Activated T-helper 17 cell treated with anti-CD3 and anti-CD28 coated beads, Interleukin-2, amount 50 U/mL, for 72 hours (primary cell): ENCODE data around the gene LAPTM5. TPM values are rescaled to one million over a fixed set of nuclear protein-coding genes. Genes with fewer than 3 reads are reported as not detected.

ENCODE experiments used
- ATAC-seq: fragments of 150-1000 bp; cut with Tn5 transposase; replicated peaks from 2 replicates; pipeline ENCODE4 v1.10.0; 2021; ENCODE audit warnings: mild to moderate bottlenecking, moderate library complexity
- H3K27ac Mint-ChIP-seq: one replicate; pipeline ENCODE4 v1.8.0; 2022; ENCODE audit warnings: mixed read lengths
- H3K27me3 Mint-ChIP-seq: one replicate; pipeline ENCODE4 v1.8.0; 2022; ENCODE audit warnings: mixed read lengths
- H3K36me3 Mint-ChIP-seq: one replicate; pipeline ENCODE4 v1.8.0; 2022; ENCODE audit warnings: low read depth, mild to moderate bottlenecking, mixed read lengths
- H3K4me1 Mint-ChIP-seq: one replicate; pipeline ENCODE4 v1.8.0; 2022; ENCODE audit warnings: mixed read lengths
- H3K4me3 Mint-ChIP-seq: one replicate; pipeline ENCODE4 v1.8.0; 2022; ENCODE audit warnings: mild to moderate bottlenecking, mixed read lengths
- H3K9me3 Mint-ChIP-seq: one replicate; pipeline ENCODE4 v1.8.0; 2022; ENCODE audit warnings: mixed read lengths
- total RNA-seq, 2 donors: library from RNA; stranded (reverse); gene quantifications; one replicate each; pipeline ENCODE4 v1.2.3, GENCODE V29; 2022

Gene LAPTM5
- total RNA-seq, 2 donors from 2014 or later, result 316 to 333 TPM

- Mint-ChIP-seq H3K36me3 (peaks cover 5% of the 10 kb centered on the region), H3K9me3 (no peaks in the 10 kb centered on the region), H3K4me3 (no peak overlapping the region), H3K27me3 (no peaks in the 10 kb centered on the region), H3K4me1 (peaks cover 10% of the 10 kb centered on the region), H3K27ac (no peak overlapping the region)
- no peak for ATAC-seq
Measured at GRCh38 chr1:30721812-30722537, 35.6 kb downstream of the LAPTM5 start.

GRCh38 chr1:30721341-30721793, 36.2 kb downstream of the LAPTM5 start:
- H3K9me3 Mint-ChIP-seq, result no peaks in the 10 kb centered on the region
- no peak for ATAC-seq
- H3K4me3 Mint-ChIP-seq, result no peak overlapping the region
- H3K36me3 Mint-ChIP-seq, result peaks cover 5% of the 10 kb centered on the region
- no peak overlapping the region for H3K27ac Mint-ChIP-seq
- H3K4me1 Mint-ChIP-seq, result peaks cover 10% of the 10 kb centered on the region
- no peaks in the 10 kb centered on the region for H3K27me3 Mint-ChIP-seq

- H3K4me1 Mint-ChIP-seq, result peaks cover 10% of the 10 kb centered on the region
- peak overlapping the region; percentile 86 for H3K4me3 Mint-ChIP-seq
- no peak overlapping the region for H3K27ac Mint-ChIP-seq
- no peaks in the 10 kb centered on the region for H3K9me3 Mint-ChIP-seq
- H3K27me3 Mint-ChIP-seq, result no peaks in the 10 kb centered on the region
- H3K36me3 Mint-ChIP-seq, result peaks cover 5% of the 10 kb centered on the region
- no peak for ATAC-seq
Measured at GRCh38 chr1:30720271-30721223, 37.0 kb downstream of the LAPTM5 start.

- peaks cover 5% of the 10 kb centered on the region for H3K36me3 Mint-ChIP-seq
Measured at GRCh38 chr1:30719406-30720270, 37.9 kb downstream of the LAPTM5 start.

GRCh38 chr1:30718636-30719405, 38.8 kb downstream of the LAPTM5 start:
- peak overlapping the region; percentile 86 for H3K4me3 Mint-ChIP-seq
- H3K27ac Mint-ChIP-seq, result peak overlapping the region; percentile 74
- H3K9me3 Mint-ChIP-seq, result no peaks in the 10 kb centered on the region
- peak; percentile 75 for ATAC-seq
- H3K4me1 Mint-ChIP-seq, result peaks cover 6% of the 10 kb centered on the region
- peaks cover 1% of the 10 kb centered on the region for H3K36me3 Mint-ChIP-seq
- no peaks in the 10 kb centered on the region for H3K27me3 Mint-ChIP-seq

More at GRCh38 chr1:30719406-30720270, 37.9 kb downstream of the LAPTM5 start:
- Mint-ChIP-seq H3K27ac (peak overlapping the region; percentile 74), H3K4me1 (peaks cover 10% of the 10 kb centered on the region), H3K9me3 (no peaks in the 10 kb centered on the region), H3K27me3 (no peaks in the 10 kb centered on the region), H3K4me3 (peak overlapping the region; percentile 86)
- ATAC-seq, result no peak

GRCh38 chr1:30718091-30718635, 39.4 kb downstream of the LAPTM5 start:
- Mint-ChIP-seq H3K4me1 (peaks cover 4% of the 10 kb centered on the region), H3K27me3 (no peaks in the 10 kb centered on the region), H3K36me3 (no peaks in the 10 kb centered on the region), H3K27ac (peak overlapping the region; percentile 74), H3K4me3 (peak overlapping the region; percentile 86), H3K9me3 (no peaks in the 10 kb centered on the region)
- ATAC-seq, result peak; percentile 89

- peak overlapping the region; percentile 86 for H3K4me3 Mint-ChIP-seq
- no peaks in the 10 kb centered on the region for H3K9me3 Mint-ChIP-seq
- peak overlapping the region; percentile 32 for H3K27ac Mint-ChIP-seq
- no peaks in the 10 kb centered on the region for H3K27me3 Mint-ChIP-seq
- peaks cover 4% of the 10 kb centered on the region for H3K4me1 Mint-ChIP-seq
- ATAC-seq, result no peak
- no peaks in the 10 kb centered on the region for H3K36me3 Mint-ChIP-seq
Measured at GRCh38 chr1:30716646-30717045, 40.9 kb downstream of the LAPTM5 start.

GRCh38 chr1:30715886-30716285, 41.7 kb downstream of the LAPTM5 start:
- H3K36me3 Mint-ChIP-seq, result no peaks in the 10 kb centered on the region
- no peak overlapping the region for H3K27ac Mint-ChIP-seq
- no peaks in the 10 kb centered on the region for H3K27me3 Mint-ChIP-seq
- H3K4me1 Mint-ChIP-seq, result peaks cover 4% of the 10 kb centered on the region
- H3K9me3 Mint-ChIP-seq, result no peaks in the 10 kb centered on the region
- no peak for ATAC-seq
- H3K4me3 Mint-ChIP-seq, result no peak overlapping the region

- Mint-ChIP-seq H3K9me3 (no peaks in the 10 kb centered on the region), H3K4me1 (peaks cover 4% of the 10 kb centered on the region), H3K27me3 (no peaks in the 10 kb centered on the region), H3K27ac (no peak overlapping the region), H3K4me3 (no peak overlapping the region), H3K36me3 (no peaks in the 10 kb centered on the region)
- ATAC-seq, result no peak
Measured at GRCh38 chr1:30715216-30715615, 42.4 kb downstream of the LAPTM5 start.

GRCh38 chr1:30714536-30715090, 43.0 kb downstream of the LAPTM5 start:
- Mint-ChIP-seq H3K9me3 (no peaks in the 10 kb centered on the region), H3K4me3 (no peak overlapping the region), H3K27ac (no peak overlapping the region), H3K27me3 (peaks cover under 1% of the 10 kb centered on the region), H3K36me3 (no peaks in the 10 kb centered on the region), H3K4me1 (peaks cover 4% of the 10 kb centered on the region)
- ATAC-seq, result no peak

- peaks cover 4% of the 10 kb centered on the region for H3K4me1 Mint-ChIP-seq
- no peak overlapping the region for H3K4me3 Mint-ChIP-seq
- no peaks in the 10 kb centered on the region for H3K9me3 Mint-ChIP-seq
- no peak overlapping the region for H3K27ac Mint-ChIP-seq
- H3K36me3 Mint-ChIP-seq, result no peaks in the 10 kb centered on the region
- peaks cover 3% of the 10 kb centered on the region for H3K27me3 Mint-ChIP-seq
- no peak for ATAC-seq
Measured at GRCh38 chr1:30714025-30714424, 43.5 kb downstream of the LAPTM5 start.

- H3K9me3 Mint-ChIP-seq, result no peaks in the 10 kb centered on the region
- H3K27me3 Mint-ChIP-seq, result peaks cover 3% of the 10 kb centered on the region
- no peaks in the 10 kb centered on the region for H3K36me3 Mint-ChIP-seq
- H3K27ac Mint-ChIP-seq, result no peak overlapping the region
- H3K4me3 Mint-ChIP-seq, result no peak overlapping the region
- peaks cover 4% of the 10 kb centered on the region for H3K4me1 Mint-ChIP-seq
- ATAC-seq, result no peak
Measured at GRCh38 chr1:30713311-30713710, 44.3 kb downstream of the LAPTM5 start.

GRCh38 chr1:30712583-30712982, 45.0 kb downstream of the LAPTM5 start:
- Mint-ChIP-seq H3K4me3 (no peak overlapping the region), H3K9me3 (no peaks in the 10 kb centered on the region), H3K4me1 (no peaks in the 10 kb centered on the region), H3K27me3 (peaks cover 6% of the 10 kb centered on the region), H3K36me3 (no peaks in the 10 kb centered on the region), H3K27ac (no peak overlapping the region)
- ATAC-seq, result no peak
